CD4-positive, alpha-beta T cell (primary cell): ENCODE measurements around the gene ATP1B1. TPM values are rescaled to one million over a fixed set of nuclear protein-coding genes. Genes with fewer than 3 reads are reported as not detected.
A peak's percentile ranks its signal among the peaks of the same experiment; 100 is the strongest.

Experiments
- ATAC-seq: fragments of 200-7000 bp; cut with Tn5 transposase; one replicate; pipeline ENCODE4 v1.10.0; 2022; ENCODE audit warnings: mild to moderate bottlenecking; ENCODE audit not compliant: poor library complexity
- CTCF ChIA-PET: fragments of 350-600 bp; sonication (Branson Sonifier 250); formaldehyde crosslinking; loops from one replicate; lab custom pipeline; 2021; ENCODE audit warnings: antibody characterized with exemption, inconsistent platforms; lab: Charles Lee
- POLR2A ChIA-PET: fragments of 350-600 bp; sonication (Branson Sonifier 250); formaldehyde crosslinking; loops from one replicate; lab custom pipeline; 2021; ENCODE audit warnings: antibody characterized with exemption, inconsistent platforms; lab: Charles Lee
- DNase-seq, 14 experiments: peaks; one replicate each; pipeline ENCODE4 v3.0.0-alpha.2; 2013 to 2020; ENCODE audit warnings: mixed read lengths in 2 of 14
- H3K27ac ChIP-seq, 2 donors: one replicate each; pipeline versions ENCODE4 v1.5.1 to v1.7.0; 2013; ENCODE audit warnings: low read length in 2 of 2, low read depth in 1 of 2, mild to moderate bottlenecking in 1 of 2
- H3K27me3 ChIP-seq, 2 experiments: 1 replicate in 1 of 2; 2 replicates in 1 of 2; pipeline versions ENCODE4 v1.6.1 to v1.7.0; 2013; ENCODE audit warnings: low read length in 2 of 2, control low read depth in 1 of 2, mild to moderate bottlenecking in 1 of 2, moderate library complexity in 1 of 2; ENCODE audit not compliant: insufficient read depth in 2 of 2, control insufficient read depth in 1 of 2
- H3K36me3 ChIP-seq: one replicate; pipeline ENCODE4 v1.6.1; 2013; ENCODE audit warnings: low read length, control low read depth; ENCODE audit not compliant: insufficient read depth
- H3K4me1 ChIP-seq: one replicate; pipeline ENCODE4 v1.6.1; 2013; ENCODE audit warnings: low read length, control low read depth; ENCODE audit not compliant: insufficient read depth
- H3K4me3 ChIP-seq: one replicate; pipeline ENCODE4 v1.5.1; 2013; ENCODE audit warnings: mild to moderate bottlenecking, low read length, moderate library complexity
- H3K9me3 ChIP-seq, 2 experiments: 1 replicate in 1 of 2; 2 replicates in 1 of 2; pipeline versions ENCODE4 v1.6.1 to v1.7.0; 2013; ENCODE audit warnings: low read length in 2 of 2, mild to moderate bottlenecking in 2 of 2, control low read depth in 1 of 2, moderate library complexity in 1 of 2; ENCODE audit not compliant: control insufficient read depth in 1 of 2, insufficient read depth in 1 of 2
- H3K27ac Mint-ChIP-seq: one replicate; pipeline ENCODE4 v1.8.0; 2020; ENCODE audit warnings: mixed read lengths
- H3K27me3 Mint-ChIP-seq: one replicate; pipeline ENCODE4 v1.8.0; 2021; ENCODE audit warnings: mixed read lengths
- H3K36me3 Mint-ChIP-seq: one replicate; pipeline ENCODE4 v1.8.0; 2021; ENCODE audit warnings: low read depth, mixed read lengths
- H3K4me1 Mint-ChIP-seq: one replicate; pipeline ENCODE4 v1.8.0; 2021; ENCODE audit warnings: low read depth, mixed read lengths
- H3K4me3 Mint-ChIP-seq: one replicate; pipeline ENCODE4 v1.8.0; 2020; ENCODE audit warnings: mild to moderate bottlenecking, mixed read lengths
- H3K9me3 Mint-ChIP-seq: one replicate; pipeline ENCODE4 v1.8.0; 2020; ENCODE audit warnings: mixed read lengths
- CTCF ChIP-seq: fragments of 200-600 bp; IDR thresholded peaks from one replicate; pipeline ENCODE4 v1.8.0; 2022; ENCODE audit warnings: antibody characterized with exemption, mild to moderate bottlenecking
- intact Hi-C, 2 experiments: fragments of 100-400 bp; cut with DNase I in 1 of 2; cut with micrococcal nuclease in 1 of 2; formaldehyde crosslinking; loops; one replicate each; pipeline versions ENCODE4 v1.15.1 to v1.9.0; 2023 to 2025; cut with DNase I, micrococcal nuclease
- total RNA-seq, 174 experiments: library from RNA in 2 of 174; stranded (reverse) in 2 of 174; gene quantifications; one replicate each; pipeline ENCODE4 v1.2.3 and lab custom pipeline; 2021 to 2026

The ATP1B1 gene
- total RNA-seq, 2 experiments from 2014 or later = 3.5 to 4.5 TPM

GRCh38 chr1:169109561-169110134 is 3.2 kb downstream of the ATP1B1 start:
- no peak for TF ChIP-seq CTCF
- DNase-seq (no peak), ATAC-seq (no peak)
- Histone ChIP-seq H3K27me3 (no peaks in the 10 kb centered on the region), H3K9me3 (no peaks in the 10 kb centered on the region), H3K4me3 (no peak overlapping the region), H3K27ac (no peak overlapping the region), H3K36me3 (no peaks in the 10 kb centered on the region), H3K4me1 (peaks cover 36% of the 10 kb centered on the region)
- H3K4me3 Mint-ChIP-seq = peak overlapping the region; percentile 74
- no peaks in the 10 kb centered on the region for H3K36me3 Mint-ChIP-seq
- intact Hi-C loops = loop anchor here (5.0 to 10.0 kb wide), 4 partner anchors 238 to 932 kb away; partner anchors contain the start of gene TIPRL (in 1 of the 2)
- H3K27ac Mint-ChIP-seq = peak overlapping the region; percentile 45
- POLR2A ChIA-PET = no interaction called here
- H3K4me1 Mint-ChIP-seq = peaks cover 43% of the 10 kb centered on the region
- peaks cover 4% of the 10 kb centered on the region for H3K27me3 Mint-ChIP-seq
- H3K9me3 Mint-ChIP-seq = no peaks in the 10 kb centered on the region
- CTCF ChIA-PET = interaction anchor here (1.4 kb wide), 1 partner anchor 16 kb away, joined by 5 read pairs; no protein-coding TSS in a partner anchor

- no peak for DNase-seq
- H3K27me3 Mint-ChIP-seq = peaks cover 4% of the 10 kb centered on the region
- H3K4me1 ChIP-seq = peaks cover 32% of the 10 kb centered on the region
- no peak overlapping the region for H3K27ac ChIP-seq
- TF ChIP-seq CTCF = no peak
- no peaks in the 10 kb centered on the region for H3K27me3 ChIP-seq
- H3K4me3 Mint-ChIP-seq = peak overlapping the region; percentile 74
- peak overlapping the region; percentile 45 for H3K27ac Mint-ChIP-seq
- intact Hi-C loops = no loop called here
- ATAC-seq = no peak
- no peaks in the 10 kb centered on the region for H3K9me3 Mint-ChIP-seq
- H3K9me3 ChIP-seq = no peaks in the 10 kb centered on the region
- CTCF ChIA-PET = interaction anchor here (0.6 to 1.6 kb wide), 2 partner anchors 768 to 780 kb away, joined by 3 to 5 read pairs; no protein-coding TSS in a partner anchor
- no peaks in the 10 kb centered on the region for H3K36me3 Mint-ChIP-seq
- POLR2A ChIA-PET = no interaction called here
- H3K4me1 Mint-ChIP-seq = peaks cover 37% of the 10 kb centered on the region
- H3K4me3 ChIP-seq = no peak overlapping the region
- no peaks in the 10 kb centered on the region for H3K36me3 ChIP-seq
Measured at GRCh38 chr1:169110236-169110635, 3.7 kb downstream of the ATP1B1 start.

GRCh38 chr1:169110689-169111447 is 4.4 kb downstream of the ATP1B1 start:
- Mint-ChIP-seq H3K27me3 (peaks cover 4% of the 10 kb centered on the region), H3K4me3 (peak overlapping the region; percentile 74), H3K27ac (no peak overlapping the region), H3K4me1 (peaks cover 35% of the 10 kb centered on the region), H3K9me3 (no peaks in the 10 kb centered on the region), H3K36me3 (no peaks in the 10 kb centered on the region)
- Histone ChIP-seq H3K27ac (no peak overlapping the region), H3K27me3 (no peaks in the 10 kb centered on the region), H3K4me1 (peaks cover 28% of the 10 kb centered on the region), H3K9me3 (no peaks in the 10 kb centered on the region), H3K4me3 (no peak overlapping the region), H3K36me3 (no peaks in the 10 kb centered on the region)
- POLR2A ChIA-PET = no interaction called here
- TF ChIP-seq CTCF = no peak
- ATAC-seq (no peak), DNase-seq (peak in 1 of 14 experiments; percentile 34)
- intact Hi-C loops = no loop called here
- CTCF ChIA-PET = interaction anchor here (0.6 to 1.6 kb wide), 3 partner anchors 240 to 781 kb away, joined by 3 to 5 read pairs (median 3); no protein-coding TSS in a partner anchor
